Ascending aorta (tissue), 2 donors: ENCODE data around the gene TRIM27. TPM values are rescaled to one million over a fixed set of nuclear protein-coding genes. Genes with fewer than 3 reads are reported as not detected.

Source experiments
- DNase-seq, 2 donors: peaks; one replicate each; pipeline ENCODE4 v3.0.0-alpha.2; 2019; ENCODE audit warnings: low spot score in 2 of 2
- H3K27ac ChIP-seq, 2 donors: fragments of 200-600 bp; sonication (generic); one replicate each; pipeline ENCODE4 v1.5.1; 2016 to 2017; ENCODE audit warnings: mild to moderate bottlenecking in 1 of 2
- H3K27me3 ChIP-seq: fragments of 200-600 bp; sonication (generic); one replicate; pipeline ENCODE4 v1.5.1; 2017
- H3K36me3 ChIP-seq, 2 donors: fragments of 200-600 bp; sonication (generic); one replicate each; pipeline ENCODE4 v1.5.1; 2016
- H3K4me1 ChIP-seq, 2 donors: fragments of 200-600 bp; sonication (generic); one replicate each; pipeline ENCODE4 v1.5.1; 2016 to 2017; ENCODE audit warnings: mild to moderate bottlenecking in 1 of 2
- H3K4me3 ChIP-seq, 2 donors: fragments of 200-600 bp; sonication (generic); one replicate each; pipeline ENCODE4 v1.5.1; 2016 to 2017; ENCODE audit warnings: mild to moderate bottlenecking in 1 of 2
- H3K9me3 ChIP-seq, 2 donors: fragments of 200-600 bp; sonication (generic); one replicate each; pipeline ENCODE4 v1.5.1; 2016
- intact Hi-C: fragments of 100-400 bp; cut with DNase I; formaldehyde crosslinking; loops from one replicate; pipeline ENCODE4 v1.15.1; 2023
- total RNA-seq: library from RNA; depleted of rRNA; stranded (reverse); fragments of >200 nt; gene quantifications from one replicate; pipeline ENCODE4 v1.1.0, GENCODE V29; 2016
- TF ChIP-seq, protein P1 (sequence below), 3 experiments: fragments of 200-600 bp in 2 of 3; fragments of 450-650 bp in 1 of 3; sonication (generic) in 2 of 3; IDR thresholded peaks; one replicate each; pipeline ENCODE4 v1.5.1; 2016 to 2019; ENCODE audit warnings: antibody characterized with exemption in 3 of 3, mild to moderate bottlenecking in 1 of 3, moderate library complexity in 1 of 3

TRIM27 gene
- total RNA-seq, 1 donor from 2014 or later = 167 TPM

DNA sequence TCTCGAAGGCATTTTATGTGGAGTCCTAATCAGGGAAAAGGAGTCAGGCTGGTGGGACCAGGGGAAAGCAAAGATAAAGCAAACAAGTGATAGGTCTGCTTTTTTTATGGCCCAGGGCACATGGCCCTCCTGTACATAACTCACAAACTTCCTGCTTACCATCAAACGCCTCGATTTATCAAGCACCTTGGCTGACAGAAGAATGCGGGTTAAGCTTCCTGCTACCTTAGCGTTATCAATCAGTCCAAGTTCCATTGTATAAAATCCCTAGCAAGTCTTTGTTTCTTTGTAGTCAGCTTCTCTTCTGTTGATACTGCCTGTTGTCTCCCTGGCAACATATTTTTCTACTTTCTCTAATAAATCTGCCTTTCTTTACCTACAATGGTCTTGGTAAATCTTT, 4.1 kb upstream of the TRIM27 start:
- H3K36me3 ChIP-seq = no peaks in the 10 kb centered on the region
- H3K27me3 ChIP-seq = no peaks in the 10 kb centered on the region
- H3K4me1 ChIP-seq = no peaks in the 10 kb centered on the region
- no peaks in the 10 kb centered on the region for H3K9me3 ChIP-seq
- intact Hi-C loops = no loop called here
- no peak overlapping the region for H3K27ac ChIP-seq
- TF ChIP-seq, protein P1, sequence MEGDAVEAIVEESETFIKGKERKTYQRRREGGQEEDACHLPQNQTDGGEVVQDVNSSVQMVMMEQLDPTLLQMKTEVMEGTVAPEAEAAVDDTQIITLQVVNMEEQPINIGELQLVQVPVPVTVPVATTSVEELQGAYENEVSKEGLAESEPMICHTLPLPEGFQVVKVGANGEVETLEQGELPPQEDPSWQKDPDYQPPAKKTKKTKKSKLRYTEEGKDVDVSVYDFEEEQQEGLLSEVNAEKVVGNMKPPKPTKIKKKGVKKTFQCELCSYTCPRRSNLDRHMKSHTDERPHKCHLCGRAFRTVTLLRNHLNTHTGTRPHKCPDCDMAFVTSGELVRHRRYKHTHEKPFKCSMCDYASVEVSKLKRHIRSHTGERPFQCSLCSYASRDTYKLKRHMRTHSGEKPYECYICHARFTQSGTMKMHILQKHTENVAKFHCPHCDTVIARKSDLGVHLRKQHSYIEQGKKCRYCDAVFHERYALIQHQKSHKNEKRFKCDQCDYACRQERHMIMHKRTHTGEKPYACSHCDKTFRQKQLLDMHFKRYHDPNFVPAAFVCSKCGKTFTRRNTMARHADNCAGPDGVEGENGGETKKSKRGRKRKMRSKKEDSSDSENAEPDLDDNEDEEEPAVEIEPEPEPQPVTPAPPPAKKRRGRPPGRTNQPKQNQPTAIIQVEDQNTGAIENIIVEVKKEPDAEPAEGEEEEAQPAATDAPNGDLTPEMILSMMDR (IDR thresholded peaks at IDR 0.05) = no peak
- no peak for DNase-seq
- H3K4me3 ChIP-seq = no peak overlapping the region

DNA sequence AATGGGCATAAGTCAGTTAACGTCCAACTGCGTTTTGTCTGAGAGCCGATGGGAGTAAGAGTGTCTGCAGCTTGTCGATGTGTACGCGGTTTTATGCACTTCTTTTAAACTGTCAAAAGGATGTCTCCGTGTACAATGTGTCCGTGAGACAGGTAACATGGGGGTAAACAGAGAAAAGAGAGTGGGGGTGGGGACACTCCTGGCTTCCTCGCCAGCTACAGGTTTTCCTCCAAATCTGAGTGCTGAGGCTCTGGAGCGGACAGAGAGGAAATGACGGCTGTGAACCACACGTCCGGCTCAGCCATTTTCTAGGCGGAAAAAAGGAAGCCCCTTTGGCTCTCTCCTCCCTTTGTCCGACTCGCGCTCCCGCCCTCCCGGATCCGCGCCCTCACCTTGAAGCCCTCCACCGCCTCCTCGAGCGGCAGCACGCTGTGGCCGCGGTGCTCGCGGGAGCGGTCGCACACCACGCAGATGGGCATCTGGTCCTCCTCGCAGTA, 916 bp downstream of the TRIM27 start:
- Histone ChIP-seq H3K27me3 (no peaks in the 10 kb centered on the region), H3K36me3 (peaks cover 28 to 39% of the 10 kb centered on the region in 2 donors), H3K9me3 (no peaks in the 10 kb centered on the region), H3K4me1 (peaks cover 6 to 16% of the 10 kb centered on the region in 2 donors), H3K27ac (peak overlapping the region; percentile 91 to 98), H3K4me3 (peak overlapping the region; percentile 82 to 97)
- DNase-seq = peak in 1 of 2 donors; percentile 72
- intact Hi-C loops = loop anchor here (1.0 to 5.0 kb wide), 6 partner anchors 14 to 94 kb away; no protein-coding TSS in a partner anchor
- TF ChIP-seq, protein P1 (IDR thresholded peaks at IDR 0.05) = no peak

DNA sequence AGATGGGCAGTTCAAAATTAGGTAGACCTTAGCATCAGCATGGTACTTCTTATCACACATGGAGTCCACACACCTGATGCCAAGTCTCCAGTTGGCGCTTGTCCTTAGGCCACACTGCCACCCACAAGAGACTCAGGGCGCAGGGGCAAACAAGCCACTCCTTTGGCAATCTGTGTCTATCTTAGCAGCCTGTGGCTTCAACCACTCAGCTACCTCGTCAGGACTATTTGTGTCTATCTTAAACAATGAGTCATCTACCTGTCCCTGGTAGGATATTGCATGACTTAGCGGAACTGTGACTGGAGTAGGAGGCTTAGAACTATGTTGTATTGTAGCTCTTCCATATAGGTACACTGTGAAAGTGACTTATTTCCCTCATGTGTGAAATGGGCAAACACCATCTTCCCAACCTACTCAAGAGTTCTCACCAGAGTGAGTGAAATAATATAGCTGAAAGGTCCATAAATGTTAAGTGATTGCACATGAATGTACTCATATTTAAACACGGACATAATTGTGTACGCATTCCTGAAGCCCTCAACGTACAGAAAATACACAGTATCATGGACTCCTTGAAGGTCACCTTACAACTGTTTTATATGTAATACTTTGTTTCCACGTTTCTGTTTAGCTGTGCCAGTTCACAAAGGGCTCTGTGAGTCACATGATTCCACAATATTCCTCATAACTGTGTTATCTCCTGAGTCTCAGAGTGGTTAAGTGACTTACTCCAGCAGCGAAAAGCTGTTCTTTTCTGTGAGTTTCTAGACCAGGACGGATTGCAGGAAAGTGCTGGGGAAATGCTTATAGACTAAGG, 1.6 kb downstream of the TRIM27 start:
- intact Hi-C loops = loop anchor here (2.0 to 5.0 kb wide), 2 partner anchors 13 to 95 kb away; no protein-coding TSS in a partner anchor
- H3K36me3 ChIP-seq = peaks cover 33 to 46% of the 10 kb centered on the region in 2 donors
- no peak for DNase-seq

DNA sequence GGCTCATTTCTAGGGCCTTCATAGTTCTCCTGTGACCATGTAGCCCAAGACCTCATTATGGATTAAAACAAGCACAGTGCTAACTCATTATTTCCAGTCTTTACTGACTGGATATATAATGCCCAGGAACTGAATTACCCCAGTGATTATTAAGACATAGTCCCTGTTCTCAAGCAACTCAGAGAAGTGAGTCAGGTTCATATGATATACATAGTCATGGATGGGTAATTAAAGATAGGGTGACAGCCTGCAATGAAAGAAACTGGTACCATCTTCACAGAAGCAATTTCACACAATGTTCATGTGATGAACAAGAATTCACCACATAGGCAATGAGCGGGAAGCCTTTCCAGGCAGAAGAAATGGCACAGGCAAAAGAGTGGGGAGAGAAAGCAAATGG, 3.5 kb downstream of the TRIM27 start:
- peaks cover 50 to 65% of the 10 kb centered on the region in 2 donors for H3K36me3 ChIP-seq
- TF ChIP-seq, protein P1 (IDR thresholded peaks at IDR 0.05) = no peak
- no peak overlapping the region for H3K27ac ChIP-seq
- intact Hi-C loops = loop anchor here (5.0 kb wide), 1 partner anchor 97 kb away; no protein-coding TSS in a partner anchor
- H3K4me1 ChIP-seq = peaks cover 6 to 18% of the 10 kb centered on the region in 2 donors
- no peak overlapping the region for H3K4me3 ChIP-seq
- DNase-seq = no peak
- H3K9me3 ChIP-seq = no peaks in the 10 kb centered on the region
- H3K27me3 ChIP-seq = no peaks in the 10 kb centered on the region

More for the DNA sequence above, 1.6 kb downstream of the TRIM27 start:
- Histone ChIP-seq H3K4me3 (peak overlapping the region; percentile 82 to 97), H3K4me1 (peaks cover 6 to 16% of the 10 kb centered on the region in 2 donors), H3K27me3 (no peaks in the 10 kb centered on the region), H3K9me3 (no peaks in the 10 kb centered on the region), H3K27ac (peak overlapping the region; percentile 91 to 98)
- TF ChIP-seq, protein P1 (IDR thresholded peaks at IDR 0.05) = no peak

DNA sequence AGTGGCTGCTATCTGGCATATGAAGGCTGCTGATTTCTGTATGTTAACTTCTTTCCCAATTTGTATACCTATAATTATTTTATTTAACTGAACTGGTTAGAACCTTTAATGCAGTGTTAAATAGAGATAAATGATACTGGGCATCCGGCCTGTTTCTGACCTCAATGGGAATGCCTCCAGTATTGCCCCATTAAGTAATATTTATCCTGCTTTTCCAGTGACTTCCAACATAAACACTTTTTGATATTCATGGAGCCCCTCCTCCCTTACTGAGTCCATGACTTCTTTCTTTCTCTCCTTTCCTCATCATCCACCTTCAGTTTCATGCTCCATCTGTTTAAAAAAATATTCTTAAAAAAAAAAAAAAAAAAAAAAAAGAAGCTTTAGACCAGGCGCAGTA, 8.8 kb downstream of the TRIM27 start:
- Histone ChIP-seq H3K9me3 (no peaks in the 10 kb centered on the region), H3K36me3 (peaks cover 61 to 95% of the 10 kb centered on the region in 2 donors), H3K4me1 (peaks cover 0 to 2% of the 10 kb centered on the region in 2 donors), H3K27me3 (no peaks in the 10 kb centered on the region), H3K27ac (no peak overlapping the region), H3K4me3 (no peak overlapping the region)
- intact Hi-C loops = no loop called here
- TF ChIP-seq, protein P1 (IDR thresholded peaks at IDR 0.05) = no peak
- DNase-seq = no peak
